ENCODE results near the gene NR2C2.

NR2C2 gene

DNA sequence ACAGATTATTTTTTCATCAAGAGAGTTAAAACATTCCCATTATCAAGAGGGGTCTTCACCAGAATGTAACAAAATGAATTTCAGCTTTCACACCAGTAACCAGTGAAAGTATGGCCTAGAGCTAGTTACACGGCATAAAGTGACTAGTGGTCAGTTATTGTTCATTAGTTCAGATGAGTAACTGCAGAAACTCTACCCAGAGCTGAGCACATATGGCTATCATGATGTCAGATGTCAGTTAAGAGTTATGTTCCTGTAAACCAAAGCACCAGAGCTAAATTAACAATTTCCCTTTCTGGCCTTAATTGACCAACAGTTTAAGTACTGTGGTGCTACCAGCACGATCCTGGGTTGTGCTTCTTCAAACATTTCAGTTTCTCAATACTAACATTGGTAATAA, 124.3 kb downstream of the NR2C2 start:
- no peak for DNase-seq (ENCODE audit: low read depth, low spot score)
- H3K4me3 ChIP-seq (ENCODE audit: low read depth, low read length): no peak overlapping the region
- TF ChIP-seq, protein P1, sequence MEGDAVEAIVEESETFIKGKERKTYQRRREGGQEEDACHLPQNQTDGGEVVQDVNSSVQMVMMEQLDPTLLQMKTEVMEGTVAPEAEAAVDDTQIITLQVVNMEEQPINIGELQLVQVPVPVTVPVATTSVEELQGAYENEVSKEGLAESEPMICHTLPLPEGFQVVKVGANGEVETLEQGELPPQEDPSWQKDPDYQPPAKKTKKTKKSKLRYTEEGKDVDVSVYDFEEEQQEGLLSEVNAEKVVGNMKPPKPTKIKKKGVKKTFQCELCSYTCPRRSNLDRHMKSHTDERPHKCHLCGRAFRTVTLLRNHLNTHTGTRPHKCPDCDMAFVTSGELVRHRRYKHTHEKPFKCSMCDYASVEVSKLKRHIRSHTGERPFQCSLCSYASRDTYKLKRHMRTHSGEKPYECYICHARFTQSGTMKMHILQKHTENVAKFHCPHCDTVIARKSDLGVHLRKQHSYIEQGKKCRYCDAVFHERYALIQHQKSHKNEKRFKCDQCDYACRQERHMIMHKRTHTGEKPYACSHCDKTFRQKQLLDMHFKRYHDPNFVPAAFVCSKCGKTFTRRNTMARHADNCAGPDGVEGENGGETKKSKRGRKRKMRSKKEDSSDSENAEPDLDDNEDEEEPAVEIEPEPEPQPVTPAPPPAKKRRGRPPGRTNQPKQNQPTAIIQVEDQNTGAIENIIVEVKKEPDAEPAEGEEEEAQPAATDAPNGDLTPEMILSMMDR (IDR thresholded peaks at IDR 0.05; ENCODE audit: low read depth, low read length): no peak
- in situ Hi-C loops (cut with HindIII; ENCODE audit: low sequenced_read_pairs): no loop called here

- DNase-seq (ENCODE audit: low read depth, low spot score): no peak
- TF ChIP-seq, protein P1 (IDR thresholded peaks at IDR 0.05; ENCODE audit: low read depth, low read length): no peak
- in situ Hi-C loops (cut with HindIII; ENCODE audit: low sequenced_read_pairs): no loop called here
- H3K4me3 ChIP-seq (ENCODE audit: low read depth, low read length): no peak overlapping the region
Observed at GRCh38 chr3:15074500-15074899, 127.1 kb downstream of the NR2C2 start.

- in situ Hi-C loops (cut with HindIII; ENCODE audit: low sequenced_read_pairs): no loop called here
- TF ChIP-seq, protein P1 (IDR thresholded peaks at IDR 0.05; ENCODE audit: low read depth, low read length): no peak
- DNase-seq (ENCODE audit: low read depth, low spot score): no peak
- no peak overlapping the region for H3K4me3 ChIP-seq (ENCODE audit: low read depth, low read length)
Observed at GRCh38 chr3:15079091-15079490, 131.7 kb downstream of the NR2C2 start.

DNA sequence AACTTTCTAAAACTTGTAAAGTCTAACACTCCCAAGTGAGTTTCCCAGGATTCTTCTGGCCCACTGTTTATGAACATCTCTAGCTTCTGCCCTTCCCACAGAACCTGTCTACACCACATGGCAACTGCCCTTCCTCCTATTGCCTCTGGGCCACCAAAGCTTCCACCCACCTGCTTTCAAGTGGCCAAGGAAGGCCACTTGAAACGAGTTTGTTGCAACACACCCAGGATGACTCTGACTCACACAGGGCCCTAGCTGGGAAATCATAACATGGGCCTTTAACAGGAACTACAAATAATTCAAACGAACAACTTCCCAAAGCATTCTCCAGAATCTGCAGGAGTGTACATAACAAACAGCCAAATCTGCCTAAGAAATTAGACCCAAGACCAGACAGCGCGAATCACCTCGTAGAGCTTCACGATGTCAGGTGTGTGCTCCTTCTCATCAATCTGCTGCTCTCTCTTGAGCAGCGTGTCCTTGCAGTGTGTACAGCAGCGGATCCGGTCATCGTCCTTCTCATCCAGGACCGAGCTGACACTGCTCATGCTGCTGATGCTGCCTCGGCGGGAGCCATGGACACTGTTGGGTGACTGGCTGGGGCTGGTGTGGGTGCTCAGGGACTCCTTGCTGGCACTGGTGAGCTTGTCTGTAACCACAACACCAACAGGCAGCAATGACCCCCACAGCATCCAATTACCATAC, 134.7 kb downstream of the NR2C2 start:
- in situ Hi-C loops (cut with HindIII; ENCODE audit: low sequenced_read_pairs): no loop called here
- H3K4me3 ChIP-seq (ENCODE audit: low read depth, low read length): no peak overlapping the region
- no peak for DNase-seq (ENCODE audit: low read depth, low spot score)
- TF ChIP-seq, protein P1 (IDR thresholded peaks at IDR 0.05; ENCODE audit: low read depth, low read length): no peak

- no peak overlapping the region for H3K4me3 ChIP-seq (ENCODE audit: low read depth, low read length)
- TF ChIP-seq, protein P1 (IDR thresholded peaks at IDR 0.05; ENCODE audit: low read depth, low read length): no peak
- in situ Hi-C loops (cut with HindIII; ENCODE audit: low sequenced_read_pairs): no loop called here
- no peak for DNase-seq (ENCODE audit: low read depth, low spot score)
Observed at GRCh38 chr3:15083252-15083651, 135.9 kb downstream of the NR2C2 start.

DNA sequence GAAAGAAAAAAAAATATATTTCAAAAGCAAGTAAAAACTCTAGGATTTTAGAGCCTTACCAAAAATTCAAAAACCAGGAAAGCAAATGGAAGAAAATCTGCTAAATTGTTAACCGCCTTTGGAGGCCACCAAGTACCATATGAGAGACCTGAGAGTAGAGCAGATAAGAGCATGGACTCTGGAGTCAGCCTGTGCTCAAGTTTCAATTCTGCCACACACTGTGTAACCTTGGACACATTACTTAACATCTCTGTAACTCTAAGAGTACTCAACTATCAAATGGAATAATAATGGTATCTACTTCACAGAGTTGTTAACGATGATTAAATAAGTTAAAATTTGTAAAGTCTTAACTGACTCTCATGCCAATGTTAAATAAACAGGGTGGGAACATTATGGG, 138.9 kb downstream of the NR2C2 start:
- no peak for DNase-seq (ENCODE audit: low read depth, low spot score)
- TF ChIP-seq, protein P1 (IDR thresholded peaks at IDR 0.05; ENCODE audit: low read depth, low read length): no peak
- in situ Hi-C loops (cut with HindIII; ENCODE audit: low sequenced_read_pairs): no loop called here
- no peak overlapping the region for H3K4me3 ChIP-seq (ENCODE audit: low read depth, low read length)
